Activated T-helper 2 cell treated with anti-CD3 and anti-CD28 coated beads, Interferon-gamma antibody, Interleukin-2, Interleukin-4, amounts not matched to agents 10 μg/mL and 5 μg/mL and 100 μg/mL, durations not matched to agents 14 hours and 24 hours and 36 hours (primary cell): ENCODE measurements around the gene LDLR. TPM values are rescaled to one million over a fixed set of nuclear protein-coding genes. Genes with fewer than 3 reads are reported as not detected.
A peak's percentile ranks its signal among the peaks of the same experiment; 100 is the strongest.

Source experiments
- DNase-seq: peaks from one replicate; pipeline ENCODE4 v3.0.0; 2021; ENCODE audit warnings: low spot score
- H3K27ac Mint-ChIP-seq: one replicate; pipeline ENCODE4 v1.8.0; 2021; ENCODE audit warnings: mixed read lengths
- H3K27me3 Mint-ChIP-seq: one replicate; pipeline ENCODE4 v1.8.0; 2021; ENCODE audit warnings: low read depth, mixed read lengths
- H3K36me3 Mint-ChIP-seq: one replicate; pipeline ENCODE4 v1.8.0; 2021; ENCODE audit warnings: low read depth, mixed read lengths
- H3K4me1 Mint-ChIP-seq: one replicate; pipeline ENCODE4 v1.8.0; 2021; ENCODE audit warnings: low read depth, mixed read lengths
- H3K4me3 Mint-ChIP-seq: one replicate; pipeline ENCODE4 v1.8.0; 2021; ENCODE audit warnings: low read depth, mild to moderate bottlenecking, moderate library complexity, mixed read lengths
- H3K9me3 Mint-ChIP-seq: one replicate; pipeline ENCODE4 v1.8.0; 2021; ENCODE audit warnings: mixed read lengths
- intact Hi-C: fragments of 100-400 bp; cut with micrococcal nuclease; formaldehyde crosslinking; loops from one replicate; pipeline ENCODE4 v1.15.1; 2023
- total RNA-seq: library from RNA; stranded (reverse); gene quantifications from 2 replicates; pipeline ENCODE4 v1.2.3, GENCODE V29; 2022

LDLR gene
- 138 and 140 TPM in 2 replicates for total RNA-seq

GRCh38 chr19:11089254-11090013 lies at the start of gene LDLR:
Gene LDLR (plus strand): TSS chr19:11089463. CDS start chr19:11089549, 86 bp downstream.
- Mint-ChIP-seq H3K27me3 (no peaks in the 10 kb centered on the region), H3K4me1 (peaks cover 32% of the 10 kb centered on the region), H3K36me3 (peaks cover 41% of the 10 kb centered on the region), H3K9me3 (no peaks in the 10 kb centered on the region), H3K4me3 (peak within 1 kb of the TSS; percentile 97), H3K27ac (peak within 1 kb of the TSS; percentile 99)
- intact Hi-C loops = loop anchor here (2.0 to 5.0 kb wide), 3 partner anchors 127 to 1633 kb away; partner anchors contain the start of genes ODAD3, PRKCSH and TNPO2
- peak; percentile 87 for DNase-seq

GRCh38 chr19:11041194-11041593 lies 48.1 kb upstream of the LDLR start:
- Mint-ChIP-seq H3K27ac (no peak overlapping the region), H3K27me3 (no peaks in the 10 kb centered on the region), H3K36me3 (peaks cover 63% of the 10 kb centered on the region), H3K4me1 (no peaks in the 10 kb centered on the region), H3K9me3 (no peaks in the 10 kb centered on the region), H3K4me3 (no peak overlapping the region)
- intact Hi-C loops = no loop called here
- no peak for DNase-seq

- Mint-ChIP-seq H3K27ac (no peak overlapping the region), H3K36me3 (peaks cover 57% of the 10 kb centered on the region), H3K4me1 (no peaks in the 10 kb centered on the region), H3K4me3 (no peak overlapping the region), H3K9me3 (no peaks in the 10 kb centered on the region), H3K27me3 (no peaks in the 10 kb centered on the region)
- no peak for DNase-seq
- intact Hi-C loops = no loop called here
Observed at GRCh38 chr19:11041966-11042627, 47.2 kb upstream of the LDLR start.

GRCh38 chr19:11044431-11044830 lies 44.8 kb upstream of the LDLR start:
- no peaks in the 10 kb centered on the region for H3K9me3 Mint-ChIP-seq
- peaks cover 9% of the 10 kb centered on the region for H3K4me1 Mint-ChIP-seq

GRCh38 chr19:11045536-11045935 lies 43.7 kb upstream of the LDLR start:
- Mint-ChIP-seq H3K27me3 (no peaks in the 10 kb centered on the region), H3K9me3 (no peaks in the 10 kb centered on the region), H3K4me3 (no peak overlapping the region), H3K4me1 (peaks cover 9% of the 10 kb centered on the region), H3K27ac (no peak overlapping the region), H3K36me3 (peaks cover 51% of the 10 kb centered on the region)
- intact Hi-C loops = no loop called here
- DNase-seq = no peak

More at GRCh38 chr19:11044431-11044830, 44.8 kb upstream of the LDLR start:
- no peak overlapping the region for H3K4me3 Mint-ChIP-seq
- no peaks in the 10 kb centered on the region for H3K27me3 Mint-ChIP-seq
- peaks cover 51% of the 10 kb centered on the region for H3K36me3 Mint-ChIP-seq
- intact Hi-C loops = no loop called here
- H3K27ac Mint-ChIP-seq = no peak overlapping the region
- DNase-seq = no peak

GRCh38 chr19:11046605-11047354 lies 42.5 kb upstream of the LDLR start:
- H3K9me3 Mint-ChIP-seq = no peaks in the 10 kb centered on the region
- H3K27ac Mint-ChIP-seq = no peak overlapping the region
- H3K36me3 Mint-ChIP-seq = peaks cover 41% of the 10 kb centered on the region
- DNase-seq = no peak
- H3K4me3 Mint-ChIP-seq = no peak overlapping the region
- intact Hi-C loops = no loop called here
- H3K27me3 Mint-ChIP-seq = no peaks in the 10 kb centered on the region
- peaks cover 9% of the 10 kb centered on the region for H3K4me1 Mint-ChIP-seq

GRCh38 chr19:11047866-11048265 lies 41.4 kb upstream of the LDLR start:
- Mint-ChIP-seq H3K9me3 (no peaks in the 10 kb centered on the region), H3K27ac (no peak overlapping the region), H3K27me3 (no peaks in the 10 kb centered on the region), H3K4me1 (peaks cover 9% of the 10 kb centered on the region), H3K4me3 (no peak overlapping the region), H3K36me3 (peaks cover 35% of the 10 kb centered on the region)
- intact Hi-C loops = no loop called here
- DNase-seq = no peak

GRCh38 chr19:11050323-11051114 lies 38.7 kb upstream of the LDLR start:
- DNase-seq = no peak
- Mint-ChIP-seq H3K4me3 (no peak overlapping the region), H3K36me3 (peaks cover 19% of the 10 kb centered on the region), H3K27ac (no peak overlapping the region), H3K4me1 (peaks cover 9% of the 10 kb centered on the region), H3K9me3 (no peaks in the 10 kb centered on the region), H3K27me3 (no peaks in the 10 kb centered on the region)
- intact Hi-C loops = no loop called here

GRCh38 chr19:11053817-11054195 lies 35.5 kb upstream of the LDLR start:
- no peak for DNase-seq
- no peak overlapping the region for H3K27ac Mint-ChIP-seq
- intact Hi-C loops = no loop called here
- H3K9me3 Mint-ChIP-seq = no peaks in the 10 kb centered on the region
- no peak overlapping the region for H3K4me3 Mint-ChIP-seq
- peaks cover 5% of the 10 kb centered on the region for H3K36me3 Mint-ChIP-seq
- H3K27me3 Mint-ChIP-seq = no peaks in the 10 kb centered on the region
- H3K4me1 Mint-ChIP-seq = peaks cover 4% of the 10 kb centered on the region

- H3K9me3 Mint-ChIP-seq = no peaks in the 10 kb centered on the region
- DNase-seq = no peak
- H3K4me1 Mint-ChIP-seq = peaks cover 2% of the 10 kb centered on the region
- peaks cover 4% of the 10 kb centered on the region for H3K36me3 Mint-ChIP-seq
- intact Hi-C loops = no loop called here
- no peaks in the 10 kb centered on the region for H3K27me3 Mint-ChIP-seq
- no peak overlapping the region for H3K27ac Mint-ChIP-seq
- no peak overlapping the region for H3K4me3 Mint-ChIP-seq
Observed at GRCh38 chr19:11054200-11054599, 35.1 kb upstream of the LDLR start.

GRCh38 chr19:11054628-11055027 lies 34.6 kb upstream of the LDLR start:
- no peak overlapping the region for H3K27ac Mint-ChIP-seq
- H3K9me3 Mint-ChIP-seq = no peaks in the 10 kb centered on the region
- H3K4me1 Mint-ChIP-seq = no peaks in the 10 kb centered on the region
- peaks cover 6% of the 10 kb centered on the region for H3K36me3 Mint-ChIP-seq
- intact Hi-C loops = no loop called here
- DNase-seq = no peak
- H3K4me3 Mint-ChIP-seq = no peak overlapping the region
- H3K27me3 Mint-ChIP-seq = no peaks in the 10 kb centered on the region

GRCh38 chr19:11058246-11059030 lies 30.8 kb upstream of the LDLR start:
- Mint-ChIP-seq H3K4me3 (no peak overlapping the region), H3K9me3 (no peaks in the 10 kb centered on the region), H3K27ac (no peak overlapping the region)

More at GRCh38 chr19:11058246-11059030, 30.8 kb upstream of the LDLR start:
- Mint-ChIP-seq H3K27me3 (no peaks in the 10 kb centered on the region), H3K36me3 (peaks cover 14% of the 10 kb centered on the region), H3K4me1 (no peaks in the 10 kb centered on the region)
- DNase-seq = no peak
- intact Hi-C loops = no loop called here
